SU-DHL-6 (cell line): ENCODE results near the gene BCL2.

ENCODE experiments used
- CTCF ChIP-seq: fragments of 200-600 bp; sonication (generic); IDR thresholded peaks from one replicate; pipeline ENCODE4 v1.5.1; 2017; ENCODE audit warnings: antibody characterized with exemption, mild to moderate bottlenecking, low read length, moderate library complexity; ENCODE audit not compliant: insufficient read depth, poor library complexity, severe bottlenecking
- EZH2phosphoT487 ChIP-seq: fragments of 200-600 bp; sonication (generic), shearing (Covaris generic); conservative IDR thresholded peaks from 2 replicates; pipeline ENCODE4 v1.6.1; 2018; ENCODE audit warnings: mild to moderate bottlenecking, antibody characterized with exemption, low read length, moderate library complexity, mixed read lengths

- no peak for TF ChIP-seq CTCF
- no peak for TF ChIP-seq EZH2phosphoT487
Measured at GRCh38 chr18:63206433-63207142, 113.0 kb downstream of the BCL2 start.
